GM06990 (cell line): ENCODE data around the gene CBFA2T3.

Experiments used
- DNase-seq: peaks from one replicate; pipeline ENCODE4 v3.0.0-alpha.2; 2011; ENCODE audit not compliant: insufficient read length; ENCODE audit errors: extremely low read depth
- H3K27me3 ChIP-seq: replicated peaks from 2 replicates; pipeline ENCODE4 v1.6.0; 2011; ENCODE audit warnings: low read length; ENCODE audit not compliant: control insufficient read depth, insufficient read depth
- H3K36me3 ChIP-seq: 2 replicates; pipeline ENCODE4 v1.5.1; 2011; ENCODE audit warnings: low read length; ENCODE audit not compliant: control insufficient read depth, insufficient read depth
- H3K4me3 ChIP-seq: replicated peaks from 2 replicates; pipeline ENCODE4 v1.5.1; 2011; ENCODE audit warnings: low read depth, mild to moderate bottlenecking, control low read depth, low read length
- CTCF ChIP-seq: IDR thresholded peaks from 2 replicates; pipeline ENCODE4 v1.5.1; 2011; ENCODE audit warnings: low read length, control low read depth, mild to moderate bottlenecking, inconsistent platforms; ENCODE audit not compliant: insufficient read depth, poor library complexity, severe bottlenecking

Gene CBFA2T3

GRCh38 chr16:88831838-88832237 is 145.2 kb downstream of the CBFA2T3 start:
- no peak overlapping the region for H3K4me3 ChIP-seq
- H3K36me3 ChIP-seq = no peaks in the 10 kb centered on the region
- no peaks in the 10 kb centered on the region for H3K27me3 ChIP-seq
- DNase-seq = no peak
- TF ChIP-seq CTCF = no peak

- H3K36me3 ChIP-seq = no peaks in the 10 kb centered on the region
- TF ChIP-seq CTCF = no peak
- no peak for DNase-seq
- no peak overlapping the region for H3K4me3 ChIP-seq
- H3K27me3 ChIP-seq = no peaks in the 10 kb centered on the region
Measured at GRCh38 chr16:88830783-88831182, 146.2 kb downstream of the CBFA2T3 start.

GRCh38 chr16:88830258-88830657 is 146.7 kb downstream of the CBFA2T3 start:
- no peak for DNase-seq
- Histone ChIP-seq H3K36me3 (no peaks in the 10 kb centered on the region), H3K27me3 (no peaks in the 10 kb centered on the region), H3K4me3 (no peak overlapping the region)
- TF ChIP-seq CTCF = no peak

GRCh38 chr16:88828711-88829110 is 148.3 kb downstream of the CBFA2T3 start:
- Histone ChIP-seq H3K4me3 (no peak overlapping the region), H3K36me3 (peaks cover 2% of the 10 kb centered on the region), H3K27me3 (no peaks in the 10 kb centered on the region)
- no peak for DNase-seq
- TF ChIP-seq CTCF = no peak

- Histone ChIP-seq H3K27me3 (no peaks in the 10 kb centered on the region), H3K36me3 (peaks cover 2% of the 10 kb centered on the region), H3K4me3 (no peak overlapping the region)
- DNase-seq = no peak
- no peak for TF ChIP-seq CTCF
Measured at GRCh38 chr16:88827727-88828126, 149.3 kb downstream of the CBFA2T3 start.
